HG03108 (cell line): ENCODE results near the gene DUSP10.

Experiments
- ATAC-seq: cut with Tn5 transposase; IDR thresholded peaks from one replicate; pipeline ENCODE4 v1.9.1; 2021; ENCODE audit warnings: moderate library complexity; ENCODE audit not compliant: unreplicated experiment

The DUSP10 gene

GRCh38 chr1:221655766-221656305, 86.1 kb downstream of the DUSP10 start:
- ATAC-seq: no peak
